Measurements from ENCODE around the gene ATP6AP1.

Gene ATP6AP1

GRCh38 chrX:154460326-154460725, 31.8 kb downstream of the ATP6AP1 start:
- Histone ChIP-seq H3K36me3 (ENCODE audit: control insufficient read depth, insufficient read depth, low read length) (no peaks in the 10 kb centered on the region), H3K27ac (ENCODE audit: low read depth, low read length) (no peak overlapping the region), H3K56ac (ENCODE audit: low read length) (no peak overlapping the region), H3K18ac (ENCODE audit: low read length) (no peak overlapping the region), H3K79me2 (ENCODE audit: control insufficient read depth, insufficient read depth, low read length) (no peaks in the 10 kb centered on the region), H4K8ac (ENCODE audit: low read depth, low read length) (no peak overlapping the region), H2BK5ac (ENCODE audit: low read length) (no peak overlapping the region), H3K4me2 (ENCODE audit: low read length) (no peak overlapping the region), H4K5ac (ENCODE audit: low read length) (no peak overlapping the region), H3K23ac (ENCODE audit: low read length) (no peak overlapping the region), H3K27me3 (ENCODE audit: insufficient read depth, low read length, poor library complexity) (no peaks in the 10 kb centered on the region), H2AK5ac (ENCODE audit: low read length) (no peak overlapping the region), H3K4ac (ENCODE audit: low read depth, low read length) (no peak overlapping the region), H3K9ac (ENCODE audit: low read length) (no peak overlapping the region), H3K79me1 (ENCODE audit: low read length) (no peaks in the 10 kb centered on the region), H3K4me1 (ENCODE audit: control insufficient read depth, low read depth, low read length) (no peaks in the 10 kb centered on the region), H2BK15ac (replicated peaks; ENCODE audit: low read depth) (no peak overlapping the region), H2BK120ac (ENCODE audit: low read depth, low read length) (no peak overlapping the region), H3K4me3 (ENCODE audit: low read length) (no peak overlapping the region)
- no CpG with 5 or more reads among the region's 26 CpGs for WGBS (ENCODE audit: extremely low coverage, insufficient coverage, low lambda C conversion rate)
- DNase-seq, result no peak

GRCh38 chrX:154462396-154462795, 33.9 kb downstream of the ATP6AP1 start:
- no peaks in the 10 kb centered on the region for H3K36me3 ChIP-seq (ENCODE audit: control insufficient read depth, insufficient read depth, low read length)
- H3K27ac ChIP-seq (ENCODE audit: low read depth, low read length), result no peak overlapping the region
- no peak overlapping the region for H2BK120ac ChIP-seq (ENCODE audit: low read depth, low read length)
- WGBS (ENCODE audit: extremely low coverage, insufficient coverage, low lambda C conversion rate), result no CpG with 5 or more reads among the region's 8 CpGs
- no peak overlapping the region for H3K18ac ChIP-seq (ENCODE audit: low read length)
- H3K4me1 ChIP-seq (ENCODE audit: control insufficient read depth, low read depth, low read length), result no peaks in the 10 kb centered on the region
- H2AK5ac ChIP-seq (ENCODE audit: low read length), result no peak overlapping the region
- no peak overlapping the region for H2BK15ac ChIP-seq (replicated peaks; ENCODE audit: low read depth)
- no peak overlapping the region for H3K9ac ChIP-seq (ENCODE audit: low read length)
- no peak overlapping the region for H3K4me2 ChIP-seq (ENCODE audit: low read length)
- DNase-seq, result no peak
- no peak overlapping the region for H3K56ac ChIP-seq (ENCODE audit: low read length)
- no peak overlapping the region for H4K8ac ChIP-seq (ENCODE audit: low read depth, low read length)
- H4K5ac ChIP-seq (ENCODE audit: low read length), result no peak overlapping the region
- no peak overlapping the region for H2BK5ac ChIP-seq (ENCODE audit: low read length)
- H3K4ac ChIP-seq (ENCODE audit: low read depth, low read length), result no peak overlapping the region
- no peaks in the 10 kb centered on the region for H3K27me3 ChIP-seq (ENCODE audit: insufficient read depth, low read length, poor library complexity)
- no peak overlapping the region for H3K4me3 ChIP-seq (ENCODE audit: low read length)
- H3K79me1 ChIP-seq (ENCODE audit: low read length), result no peaks in the 10 kb centered on the region
- no peak overlapping the region for H3K23ac ChIP-seq (ENCODE audit: low read length)
- no peaks in the 10 kb centered on the region for H3K79me2 ChIP-seq (ENCODE audit: control insufficient read depth, insufficient read depth, low read length)

GRCh38 chrX:154463611-154464220, 35.2 kb downstream of the ATP6AP1 start:
- Histone ChIP-seq H2BK120ac (ENCODE audit: low read depth, low read length) (no peak overlapping the region), H3K36me3 (ENCODE audit: control insufficient read depth, insufficient read depth, low read length) (no peaks in the 10 kb centered on the region), H3K18ac (ENCODE audit: low read length) (no peak overlapping the region), H3K27me3 (ENCODE audit: insufficient read depth, low read length, poor library complexity) (no peaks in the 10 kb centered on the region), H3K79me1 (ENCODE audit: low read length) (no peaks in the 10 kb centered on the region), H2BK15ac (replicated peaks; ENCODE audit: low read depth) (no peak overlapping the region), H3K56ac (ENCODE audit: low read length) (no peak overlapping the region), H2BK5ac (ENCODE audit: low read length) (no peak overlapping the region), H3K23ac (ENCODE audit: low read length) (no peak overlapping the region), H3K4ac (ENCODE audit: low read depth, low read length) (no peak overlapping the region), H3K9ac (ENCODE audit: low read length) (no peak overlapping the region), H4K5ac (ENCODE audit: low read length) (no peak overlapping the region), H3K79me2 (ENCODE audit: control insufficient read depth, insufficient read depth, low read length) (no peaks in the 10 kb centered on the region), H3K4me2 (ENCODE audit: low read length) (no peak overlapping the region), H4K8ac (ENCODE audit: low read depth, low read length) (no peak overlapping the region), H3K4me3 (ENCODE audit: low read length) (no peak overlapping the region), H2AK5ac (ENCODE audit: low read length) (no peak overlapping the region), H3K27ac (ENCODE audit: low read depth, low read length) (no peak overlapping the region), H3K4me1 (ENCODE audit: control insufficient read depth, low read depth, low read length) (no peaks in the 10 kb centered on the region)
- no CpG with 5 or more reads among the region's 36 CpGs for WGBS (ENCODE audit: extremely low coverage, insufficient coverage, low lambda C conversion rate)
- DNase-seq, result no peak

GRCh38 chrX:154464806-154465365, 36.4 kb downstream of the ATP6AP1 start:
- WGBS (ENCODE audit: extremely low coverage, insufficient coverage, low lambda C conversion rate), result no CpG with 5 or more reads among the region's 28 CpGs
- H3K36me3 ChIP-seq (ENCODE audit: control insufficient read depth, insufficient read depth, low read length), result no peaks in the 10 kb centered on the region

GRCh38 chrX:154465601-154466000, 37.1 kb downstream of the ATP6AP1 start:
- Histone ChIP-seq H2BK120ac (ENCODE audit: low read depth, low read length) (no peak overlapping the region), H4K8ac (ENCODE audit: low read depth, low read length) (no peak overlapping the region), H2AK5ac (ENCODE audit: low read length) (no peak overlapping the region), H3K79me2 (ENCODE audit: control insufficient read depth, insufficient read depth, low read length) (no peaks in the 10 kb centered on the region), H2BK15ac (replicated peaks; ENCODE audit: low read depth) (no peak overlapping the region), H2BK5ac (ENCODE audit: low read length) (no peak overlapping the region), H3K23ac (ENCODE audit: low read length) (no peak overlapping the region), H3K4me2 (ENCODE audit: low read length) (no peak overlapping the region), H3K9ac (ENCODE audit: low read length) (no peak overlapping the region), H3K4me3 (ENCODE audit: low read length) (no peak overlapping the region), H3K27me3 (ENCODE audit: insufficient read depth, low read length, poor library complexity) (no peaks in the 10 kb centered on the region), H3K4me1 (ENCODE audit: control insufficient read depth, low read depth, low read length) (no peaks in the 10 kb centered on the region), H3K79me1 (ENCODE audit: low read length) (no peaks in the 10 kb centered on the region), H3K27ac (ENCODE audit: low read depth, low read length) (no peak overlapping the region), H3K36me3 (ENCODE audit: control insufficient read depth, insufficient read depth, low read length) (no peaks in the 10 kb centered on the region), H4K5ac (ENCODE audit: low read length) (no peak overlapping the region), H3K56ac (ENCODE audit: low read length) (no peak overlapping the region), H3K18ac (ENCODE audit: low read length) (no peak overlapping the region), H3K4ac (ENCODE audit: low read depth, low read length) (no peak overlapping the region)
- no peak for DNase-seq
- WGBS (ENCODE audit: extremely low coverage, insufficient coverage, low lambda C conversion rate), result no CpG with 5 or more reads among the region's 14 CpGs

More at GRCh38 chrX:154464806-154465365, 36.4 kb downstream of the ATP6AP1 start:
- Histone ChIP-seq H3K4me3 (ENCODE audit: low read length) (no peak overlapping the region), H3K4ac (ENCODE audit: low read depth, low read length) (no peak overlapping the region), H4K8ac (ENCODE audit: low read depth, low read length) (no peak overlapping the region), H2BK15ac (replicated peaks; ENCODE audit: low read depth) (no peak overlapping the region), H3K27ac (ENCODE audit: low read depth, low read length) (no peak overlapping the region), H3K79me2 (ENCODE audit: control insufficient read depth, insufficient read depth, low read length) (no peaks in the 10 kb centered on the region), H4K5ac (ENCODE audit: low read length) (no peak overlapping the region), H3K18ac (ENCODE audit: low read length) (no peak overlapping the region), H3K4me2 (ENCODE audit: low read length) (no peak overlapping the region), H3K9ac (ENCODE audit: low read length) (no peak overlapping the region), H3K4me1 (ENCODE audit: control insufficient read depth, low read depth, low read length) (no peaks in the 10 kb centered on the region), H2AK5ac (ENCODE audit: low read length) (no peak overlapping the region), H3K23ac (ENCODE audit: low read length) (no peak overlapping the region), H3K56ac (ENCODE audit: low read length) (no peak overlapping the region), H3K79me1 (ENCODE audit: low read length) (no peaks in the 10 kb centered on the region), H3K27me3 (ENCODE audit: insufficient read depth, low read length, poor library complexity) (no peaks in the 10 kb centered on the region), H2BK5ac (ENCODE audit: low read length) (no peak overlapping the region), H2BK120ac (ENCODE audit: low read depth, low read length) (no peak overlapping the region)
- DNase-seq, result no peak

GRCh38 chrX:154466036-154466435, 37.6 kb downstream of the ATP6AP1 start:
- Histone ChIP-seq H3K23ac (ENCODE audit: low read length) (no peak overlapping the region), H3K79me1 (ENCODE audit: low read length) (no peaks in the 10 kb centered on the region), H4K5ac (ENCODE audit: low read length) (no peak overlapping the region), H3K4me2 (ENCODE audit: low read length) (no peak overlapping the region), H3K56ac (ENCODE audit: low read length) (no peak overlapping the region), H2BK120ac (ENCODE audit: low read depth, low read length) (no peak overlapping the region), H3K27ac (ENCODE audit: low read depth, low read length) (no peak overlapping the region), H2BK5ac (ENCODE audit: low read length) (no peak overlapping the region), H3K4ac (ENCODE audit: low read depth, low read length) (no peak overlapping the region), H3K9ac (ENCODE audit: low read length) (no peak overlapping the region), H4K8ac (ENCODE audit: low read depth, low read length) (no peak overlapping the region), H3K27me3 (ENCODE audit: insufficient read depth, low read length, poor library complexity) (no peaks in the 10 kb centered on the region), H3K79me2 (ENCODE audit: control insufficient read depth, insufficient read depth, low read length) (no peaks in the 10 kb centered on the region), H3K4me1 (ENCODE audit: control insufficient read depth, low read depth, low read length) (no peaks in the 10 kb centered on the region), H2BK15ac (replicated peaks; ENCODE audit: low read depth) (no peak overlapping the region), H3K36me3 (ENCODE audit: control insufficient read depth, insufficient read depth, low read length) (no peaks in the 10 kb centered on the region), H3K18ac (ENCODE audit: low read length) (no peak overlapping the region), H3K4me3 (ENCODE audit: low read length) (no peak overlapping the region), H2AK5ac (ENCODE audit: low read length) (no peak overlapping the region)
- no peak for DNase-seq
- WGBS (ENCODE audit: extremely low coverage, insufficient coverage, low lambda C conversion rate), result no CpG with 5 or more reads among the region's 32 CpGs

All from mesendoderm (in vitro differentiated cells).